Measurements from ENCODE around the gene OR8S1. TPM values are rescaled to one million over a fixed set of nuclear protein-coding genes. Genes with fewer than 3 reads are reported as not detected.

Gene OR8S1
- total RNA-seq, 1 experiment from 2014 or later, result not detected

- Histone ChIP-seq H2BK120ac (ENCODE audit: low read depth, low read length, poor library complexity, severe bottlenecking) (no peak overlapping the region), H4K91ac (ENCODE audit: insufficient read length, low read depth, low read length) (no peak overlapping the region), H3K27me3 (ENCODE audit: insufficient read depth, low read length) (no peaks in the 10 kb centered on the region), H3K4me2 (ENCODE audit: insufficient read depth, insufficient read length, low read length) (no peak overlapping the region), H2BK15ac (ENCODE audit: low read depth, low read length) (no peak overlapping the region), H3K9ac (ENCODE audit: extremely low read depth, insufficient read length, low read length) (no peak overlapping the region), H3K18ac (ENCODE audit: insufficient read length, low read depth, low read length) (no peak overlapping the region), H3K27ac (ENCODE audit: insufficient read length, low read depth, low read length) (no peak overlapping the region), H3K23ac (ENCODE audit: insufficient read length, low read depth, low read length) (no peak overlapping the region), H4K20me1 (ENCODE audit: control insufficient read depth, insufficient read depth, insufficient read length) (no peaks in the 10 kb centered on the region), H3K14ac (ENCODE audit: insufficient read depth, low read length) (no peak overlapping the region), H3K9me3 (ENCODE audit: control insufficient read depth, low read depth, low read length) (peaks cover 6% of the 10 kb centered on the region), H2AFZ (ENCODE audit: low read length) (no peak overlapping the region), H3K4me1 (ENCODE audit: insufficient read depth, low read length) (no peaks in the 10 kb centered on the region), H2BK5ac (ENCODE audit: insufficient read length, low read length) (no peak overlapping the region), H2BK20ac (ENCODE audit: low read depth, low read length, poor library complexity, severe bottlenecking) (no peak overlapping the region), H3K23me2 (ENCODE audit: insufficient read length, low read depth, low read length, poor library complexity, severe bottlenecking) (no peaks in the 10 kb centered on the region), H3K4ac (ENCODE audit: low read depth, low read length) (no peak overlapping the region), H2AK5ac (ENCODE audit: insufficient read length, low read length) (no peak overlapping the region), H4K5ac (ENCODE audit: insufficient read length, low read depth, low read length) (no peak overlapping the region), H3K79me1 (ENCODE audit: insufficient read depth, low read depth, low read length, poor library complexity, severe bottlenecking) (no peaks in the 10 kb centered on the region), H2BK12ac (ENCODE audit: insufficient read length, low read depth, low read length) (no peak overlapping the region), H3K79me2 (ENCODE audit: insufficient read depth, low read length) (no peaks in the 10 kb centered on the region), H3T11ph (ENCODE audit: low read length) (no peak overlapping the region), H3K56ac (ENCODE audit: insufficient read length, low read depth, low read length) (no peak overlapping the region), H4K8ac (replicated peaks; ENCODE audit: insufficient read length, low read depth, low read length) (no peak overlapping the region)
- Mint-ChIP-seq H3K4me3 (no peak overlapping the region), H3K4me1 (no peaks in the 10 kb centered on the region), H3K36me3 (ENCODE audit: insufficient read depth in 1 of 3, low read depth in 3 of 3) (peaks cover 0 to 3% (median 1%) of the 10 kb centered on the region in 3 experiments; a peak in 2 of 7 replicates), H3K27me3 (ENCODE audit: low read depth) (peaks cover 6% of the 10 kb centered on the region), H3K9me3 (peaks cover 46 to 76% of the 10 kb centered on the region in 2 experiments), H3K27ac (no peak overlapping the region)
- WGBS (ENCODE audit: extremely low coverage, insufficient read length, low lambda C conversion rate), result no CpG with 5 or more reads among the region's 1 CpG
- DNase-seq, result no peak
- TF ChIP-seq, protein P1, sequence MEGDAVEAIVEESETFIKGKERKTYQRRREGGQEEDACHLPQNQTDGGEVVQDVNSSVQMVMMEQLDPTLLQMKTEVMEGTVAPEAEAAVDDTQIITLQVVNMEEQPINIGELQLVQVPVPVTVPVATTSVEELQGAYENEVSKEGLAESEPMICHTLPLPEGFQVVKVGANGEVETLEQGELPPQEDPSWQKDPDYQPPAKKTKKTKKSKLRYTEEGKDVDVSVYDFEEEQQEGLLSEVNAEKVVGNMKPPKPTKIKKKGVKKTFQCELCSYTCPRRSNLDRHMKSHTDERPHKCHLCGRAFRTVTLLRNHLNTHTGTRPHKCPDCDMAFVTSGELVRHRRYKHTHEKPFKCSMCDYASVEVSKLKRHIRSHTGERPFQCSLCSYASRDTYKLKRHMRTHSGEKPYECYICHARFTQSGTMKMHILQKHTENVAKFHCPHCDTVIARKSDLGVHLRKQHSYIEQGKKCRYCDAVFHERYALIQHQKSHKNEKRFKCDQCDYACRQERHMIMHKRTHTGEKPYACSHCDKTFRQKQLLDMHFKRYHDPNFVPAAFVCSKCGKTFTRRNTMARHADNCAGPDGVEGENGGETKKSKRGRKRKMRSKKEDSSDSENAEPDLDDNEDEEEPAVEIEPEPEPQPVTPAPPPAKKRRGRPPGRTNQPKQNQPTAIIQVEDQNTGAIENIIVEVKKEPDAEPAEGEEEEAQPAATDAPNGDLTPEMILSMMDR (conservative IDR thresholded peaks at IDR 0.05), result no peak
Observed at GRCh38 chr12:48510111-48510510, 15.3 kb upstream of the OR8S1 start.
